Superior temporal gyrus (tissue), 1 donor: ENCODE measurements around the gene TRAF1.
"Not testable (repeated sequence)": the region's sequence is repeated elsewhere in the genome, so short reads cannot be mapped to it uniquely, and the experiment has no call there.

ENCODE experiments used
- DNase-seq: peaks from one replicate; pipeline ENCODE4 v3.0.0-alpha.2; 2016; ENCODE audit errors: extremely low spot score

Gene TRAF1

GRCh38 chr9:120926397-120926928 lies at the start of gene TRAF1:
TRAF1 (minus strand) TSS chr9:120926796; CDS start chr9:120926075, 721 bp downstream.
- no peak for DNase-seq

GRCh38 chr9:120974921-120975320 lies 48.3 kb upstream of the TRAF1 start:
- no peak for DNase-seq

- no peak for DNase-seq
These were observed 47.6 kb upstream of the TRAF1 start for GRCh38 chr9:120974181-120974580.

GRCh38 chr9:120971938-120972337 lies 45.3 kb upstream of the TRAF1 start:
- DNase-seq, result no peak

GRCh38 chr9:120971471-120971870 lies 44.9 kb upstream of the TRAF1 start:
- not testable (repeated sequence) for DNase-seq

- DNase-seq, result no peak
These were observed 43.6 kb upstream of the TRAF1 start for GRCh38 chr9:120970244-120970643.

GRCh38 chr9:120966013-120966369 lies 39.4 kb upstream of the TRAF1 start:
- DNase-seq, result peak; percentile 62

GRCh38 chr9:120965344-120966012 lies 38.9 kb upstream of the TRAF1 start:
- peak; percentile 74 for DNase-seq

GRCh38 chr9:120961936-120962335 lies 35.3 kb upstream of the TRAF1 start:
- no peak for DNase-seq

- no peak for DNase-seq
These were observed 33.4 kb upstream of the TRAF1 start for GRCh38 chr9:120960001-120960400.

- DNase-seq, result no peak
These were observed 30.3 kb upstream of the TRAF1 start for GRCh38 chr9:120956862-120957261.

GRCh38 chr9:120951960-120952618 lies 25.5 kb upstream of the TRAF1 start:
- DNase-seq, result no peak

- no peak for DNase-seq
These were observed 24.1 kb upstream of the TRAF1 start for GRCh38 chr9:120950421-120951388.

- DNase-seq, result no peak
These were observed 22.7 kb upstream of the TRAF1 start for GRCh38 chr9:120949290-120949689.

GRCh38 chr9:120948824-120949223 lies 22.2 kb upstream of the TRAF1 start:
- no peak for DNase-seq

- no peak for DNase-seq
These were observed 20.6 kb upstream of the TRAF1 start for GRCh38 chr9:120947222-120947621.

GRCh38 chr9:120946259-120946658 lies 19.7 kb upstream of the TRAF1 start:
- no peak for DNase-seq

- DNase-seq, result no peak
These were observed 18.4 kb upstream of the TRAF1 start for GRCh38 chr9:120944948-120945347.

- no peak for DNase-seq
These were observed 17.8 kb upstream of the TRAF1 start for GRCh38 chr9:120944434-120944843.

GRCh38 chr9:120942186-120943001 lies 15.8 kb upstream of the TRAF1 start:
- DNase-seq, result no peak

- DNase-seq, result no peak
These were observed 14.6 kb upstream of the TRAF1 start for GRCh38 chr9:120941046-120941770.
